ENCODE measurements around the gene NRG2.

GRCh38 chr5:139968547-139969261 lies 74.4 kb downstream of the NRG2 start:
- TF ChIP-seq POLR2A (IDR thresholded peaks at IDR 0.05) (no peak), CTCF (IDR thresholded peaks at IDR 0.05) (peak; percentile 90 to 100 (median 98))

All from uterus (tissue), 2 donors.